Measurements from ENCODE around the gene WRAP53. TPM values are rescaled to one million over a fixed set of nuclear protein-coding genes. Genes with fewer than 3 reads are reported as not detected.

WRAP53 gene
- total RNA-seq, 4 donors from 2014 or later = 3.6 to 8.0 (median 4.8) TPM

- WGBS, 2 donors = 31 to 37% methylated on average over 7 of the region's 7 CpGs
- H3K36me3 ChIP-seq = no peaks in the 10 kb centered on the region
- peaks cover 0 to 6% (median 0%) of the 10 kb centered on the region in 4 donors for H3K4me1 ChIP-seq
- peak in 1 of 2 donors; percentile 10 for DNase-seq (ENCODE audit: low spot score in 2 of 2)
- peak in 1 of 5 experiments; percentile 20 for TF ChIP-seq CTCF (IDR thresholded peaks at IDR 0.05)
- TF ChIP-seq EP300 (IDR thresholded peaks at IDR 0.05) = no peak
- H3K9me3 ChIP-seq = peaks cover 0 to 2% (median 0%) of the 10 kb centered on the region in 4 donors
- H3K27ac ChIP-seq = peak overlapping the region in 2 of 4 donors; percentile 18 to 39
- peaks cover 0 to 13% of the 10 kb centered on the region in 2 donors for H3K27me3 ChIP-seq
- no peak overlapping the region for H3K4me3 ChIP-seq
Measured at GRCh38 chr17:7745748-7746470, 57.6 kb downstream of the WRAP53 start.

- TF ChIP-seq EP300 (IDR thresholded peaks at IDR 0.05) = no peak
- no peak for TF ChIP-seq POLR2A (IDR thresholded peaks at IDR 0.05)
- TF ChIP-seq CTCF (IDR thresholded peaks at IDR 0.05) = no peak
- WGBS, 2 donors = 59 to 63% methylated on average over 4 of the region's 4 CpGs
- Histone ChIP-seq H3K36me3 (no peaks in the 10 kb centered on the region), H3K9me3 (peaks cover 0 to 2% (median 0%) of the 10 kb centered on the region in 4 donors), H3K4me1 (peaks cover 0 to 6% (median 0%) of the 10 kb centered on the region in 4 donors), H3K27me3 (no peaks in the 10 kb centered on the region), H3K4me3 (no peak overlapping the region), H3K27ac (no peak overlapping the region)
- no peak for DNase-seq (ENCODE audit: low spot score in 2 of 2)
Measured at GRCh38 chr17:7747635-7748071, 59.4 kb downstream of the WRAP53 start.

- peaks cover 0 to 2% (median 0%) of the 10 kb centered on the region in 4 donors for H3K9me3 ChIP-seq
- no peaks in the 10 kb centered on the region for H3K27me3 ChIP-seq
- no peaks in the 10 kb centered on the region for H3K36me3 ChIP-seq
- H3K4me3 ChIP-seq = no peak overlapping the region
- no peak for DNase-seq (ENCODE audit: low spot score in 2 of 2)
- H3K4me1 ChIP-seq = peaks cover 0 to 6% (median 0%) of the 10 kb centered on the region in 4 donors
- no peak overlapping the region for H3K27ac ChIP-seq
- TF ChIP-seq EP300 (IDR thresholded peaks at IDR 0.05) (no peak), CTCF (IDR thresholded peaks at IDR 0.05) (no peak), POLR2A (IDR thresholded peaks at IDR 0.05) (no peak)
- 65 to 68% methylated on average over 10 of the region's 10 CpGs for WGBS, 2 donors
Measured at GRCh38 chr17:7748076-7748775, 59.9 kb downstream of the WRAP53 start.

DNA sequence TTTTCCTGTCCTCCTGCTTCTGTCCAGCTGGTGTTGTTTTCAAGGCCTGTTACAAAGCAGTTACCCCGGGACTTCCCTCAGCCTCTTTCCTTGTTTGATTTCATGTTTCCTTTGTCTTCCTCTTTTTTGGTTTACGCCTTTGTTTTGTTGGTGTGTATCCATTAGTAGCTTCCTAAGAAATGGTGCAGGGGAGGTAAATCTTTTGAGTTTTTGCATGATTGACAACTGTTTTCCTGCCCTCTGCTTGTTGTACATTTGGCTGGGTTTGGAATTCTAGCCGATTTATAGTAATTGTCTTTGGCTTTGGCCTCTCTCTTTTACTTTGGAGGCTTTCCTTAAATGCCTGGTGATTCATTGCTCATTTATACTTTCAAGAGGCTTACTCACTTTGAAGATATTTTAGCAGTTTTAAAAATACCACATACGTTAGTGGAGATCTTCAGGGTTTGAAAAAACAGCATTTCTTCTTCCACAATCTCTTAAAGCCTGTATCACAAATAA lies 62.1 kb downstream of the WRAP53 start:
- Histone ChIP-seq H3K4me3 (no peak overlapping the region), H3K27ac (no peak overlapping the region), H3K27me3 (no peaks in the 10 kb centered on the region), H3K9me3 (peaks cover 0 to 2% (median 0%) of the 10 kb centered on the region in 4 donors), H3K4me1 (peaks cover 0 to 6% (median 0%) of the 10 kb centered on the region in 4 donors), H3K36me3 (no peaks in the 10 kb centered on the region)
- 61 to 66% methylated on average over 4 of the region's 4 CpGs for WGBS, 2 donors
- no peak for TF ChIP-seq CTCF (IDR thresholded peaks at IDR 0.05)
- TF ChIP-seq POLR2A (IDR thresholded peaks at IDR 0.05) = no peak
- TF ChIP-seq EP300 (IDR thresholded peaks at IDR 0.05) = no peak
- no peak for DNase-seq (ENCODE audit: low spot score in 2 of 2)

Other genes with a start within 250 kb of the WRAP53 start
- 1 to 10 TPM; 1.5 to 3.3 (median 2.2) TPM for gene FGF11, start 249.0 kb upstream of the WRAP53 start, total RNA-seq
- 10 to 100 TPM in 3 of 4 donors, 1 to 10 TPM in 1; 6.5 to 16.0 (median 13.5) TPM for gene CHRNB1, start 243.4 kb upstream of the WRAP53 start, total RNA-seq
- 10 to 100 TPM; 60.5 to 64.1 (median 63.0) TPM for gene ZBTB4, start 208.8 kb upstream of the WRAP53 start, total RNA-seq
- gene SLC35G6, start 207.0 kb upstream of the WRAP53 start, total RNA-seq = not detected
- 100 to 1,000 TPM in 3 of 4 donors, 10 to 100 TPM in 1; 87.0 to 163 (median 125) TPM for gene POLR2A, start 204.1 kb upstream of the WRAP53 start, total RNA-seq
- 100 to 1,000 TPM in 2 of 4 donors, 10 to 100 TPM in 2; 59.4 to 109 (median 98.8) TPM for gene TNFSF12, start 139.4 kb upstream of the WRAP53 start, total RNA-seq
- gene TNFSF13, start 129.7 kb upstream of the WRAP53 start, total RNA-seq = 10 to 100 TPM; 44.7 to 93.3 (median 64.7) TPM
- gene SENP3, start 126.6 kb upstream of the WRAP53 start, total RNA-seq = 10 to 100 TPM; 54.3 to 75.4 (median 59.0) TPM
- gene CD68, start 108.8 kb upstream of the WRAP53 start, total RNA-seq = 10 to 100 TPM; 19.3 to 65.7 (median 34.2) TPM
- 100 to 1,000 TPM in 1 of 4 donors, 10 to 100 TPM in 3; 58.3 to 102 (median 66.2) TPM for gene MPDU1, start 104.6 kb upstream of the WRAP53 start, total RNA-seq
- 1 to 10 TPM; 3.1 to 6.9 (median 5.0) TPM for gene SOX15, start 98.4 kb upstream of the WRAP53 start, total RNA-seq
- gene FXR2, start 73.6 kb upstream of the WRAP53 start, total RNA-seq = 10 to 100 TPM; 34.7 to 39.4 (median 36.7) TPM
- 100 to 1,000 TPM in 1 of 4 donors, 10 to 100 TPM in 3; 69.3 to 130 (median 82.0) TPM for gene SAT2, start 60.7 kb upstream of the WRAP53 start, total RNA-seq
- 1 to 10 TPM in 1 of 4 donors, under 1 TPM in 1, not detected in 2; 0.63 to 1.2 TPM for gene SHBG, start 58.3 kb upstream of the WRAP53 start, total RNA-seq
- gene ATP1B2, start 37.6 kb upstream of the WRAP53 start, total RNA-seq = 1 to 10 TPM; 1.5 to 3.9 (median 1.9) TPM
- gene TP53, start 987 bp upstream of the WRAP53 start, total RNA-seq = 10 to 100 TPM; 26.7 to 32.1 (median 30.0) TPM
- under 1 TPM in 2 of 4 donors, not detected in 2; 0.20 to 0.21 TPM for gene EFNB3, start 16.7 kb downstream of the WRAP53 start, total RNA-seq
- 1 to 10 TPM in 1 of 4 donors, under 1 TPM in 3; under 0.01 to 1.4 (median under 0.01) TPM for gene DNAH2, start 29.3 kb downstream of the WRAP53 start, total RNA-seq
- 10 to 100 TPM in 2 of 4 donors, 1 to 10 TPM in 2; 7.5 to 10.8 (median 9.7) TPM for gene KDM6B, start 145.7 kb downstream of the WRAP53 start, total RNA-seq
- gene TMEM88, start 166.6 kb downstream of the WRAP53 start, total RNA-seq = 10 to 100 TPM in 3 of 4 donors, 1 to 10 TPM in 1; 9.2 to 41.7 (median 25.6) TPM
- 100 to 1,000 TPM; 104 to 198 (median 167) TPM for gene NAA38, start 169.1 kb downstream of the WRAP53 start, total RNA-seq
- gene CYB5D1, start 169.5 kb downstream of the WRAP53 start, total RNA-seq = 10 to 100 TPM in 2 of 4 donors, 1 to 10 TPM in 2; 9.4 to 13.6 (median 11.1) TPM
- 100 to 1,000 TPM in 3 of 4 donors, 10 to 100 TPM in 1; 80.4 to 202 (median 125) TPM for gene CHD3, start 200.3 kb downstream of the WRAP53 start, total RNA-seq
- gene RNF227, start 227.8 kb downstream of the WRAP53 start, total RNA-seq = 10 to 100 TPM in 1 of 4 donors, 1 to 10 TPM in 3; 2.6 to 41.2 (median 3.8) TPM
- gene KCNAB3, start 241.4 kb downstream of the WRAP53 start, total RNA-seq = 1 to 10 TPM; 1.1 to 6.0 (median 1.4) TPM
- gene TRAPPC1, start 243.5 kb downstream of the WRAP53 start, total RNA-seq = 10 to 100 TPM; 24.1 to 39.3 (median 36.8) TPM
- 10 to 100 TPM; 22.4 to 38.0 (median 28.0) TPM for gene CNTROB, start 243.7 kb downstream of the WRAP53 start, total RNA-seq